ENCODE data around the gene TESK2.

DNA sequence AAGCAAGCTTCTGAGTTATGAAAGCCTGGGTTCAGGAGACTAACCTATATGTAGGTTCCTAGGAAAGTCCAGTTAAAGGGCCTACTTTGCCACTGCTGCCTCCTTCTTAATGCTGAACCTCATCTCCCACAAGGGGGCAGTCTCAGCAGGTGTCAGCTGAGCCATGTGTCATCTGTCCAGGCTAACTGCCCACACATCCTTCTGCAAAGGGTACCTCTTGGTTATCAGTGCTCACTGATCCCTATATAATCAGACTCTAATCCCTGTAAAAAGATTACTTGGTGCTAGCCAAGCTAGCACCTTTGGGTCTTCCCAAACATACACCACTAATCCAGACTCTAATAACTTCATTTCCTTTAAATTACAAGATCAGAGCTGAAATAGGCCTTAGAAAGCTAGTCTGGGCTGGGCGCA, 21.7 kb upstream of the TESK2 start:
- TF ChIP-seq, protein P1, sequence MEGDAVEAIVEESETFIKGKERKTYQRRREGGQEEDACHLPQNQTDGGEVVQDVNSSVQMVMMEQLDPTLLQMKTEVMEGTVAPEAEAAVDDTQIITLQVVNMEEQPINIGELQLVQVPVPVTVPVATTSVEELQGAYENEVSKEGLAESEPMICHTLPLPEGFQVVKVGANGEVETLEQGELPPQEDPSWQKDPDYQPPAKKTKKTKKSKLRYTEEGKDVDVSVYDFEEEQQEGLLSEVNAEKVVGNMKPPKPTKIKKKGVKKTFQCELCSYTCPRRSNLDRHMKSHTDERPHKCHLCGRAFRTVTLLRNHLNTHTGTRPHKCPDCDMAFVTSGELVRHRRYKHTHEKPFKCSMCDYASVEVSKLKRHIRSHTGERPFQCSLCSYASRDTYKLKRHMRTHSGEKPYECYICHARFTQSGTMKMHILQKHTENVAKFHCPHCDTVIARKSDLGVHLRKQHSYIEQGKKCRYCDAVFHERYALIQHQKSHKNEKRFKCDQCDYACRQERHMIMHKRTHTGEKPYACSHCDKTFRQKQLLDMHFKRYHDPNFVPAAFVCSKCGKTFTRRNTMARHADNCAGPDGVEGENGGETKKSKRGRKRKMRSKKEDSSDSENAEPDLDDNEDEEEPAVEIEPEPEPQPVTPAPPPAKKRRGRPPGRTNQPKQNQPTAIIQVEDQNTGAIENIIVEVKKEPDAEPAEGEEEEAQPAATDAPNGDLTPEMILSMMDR (IDR thresholded peaks at IDR 0.05), result peak; percentile 72 to 84 (median 77)
- no peak for TF ChIP-seq POLR2A (IDR thresholded peaks at IDR 0.05)

Data from right lobe of liver (tissue), 4 donors.